HEK293 (cell line): ENCODE data around the gene SLC9A4.

Experiments
- CTCF ChIA-PET: fragments of 350-600 bp; formaldehyde crosslinking; extraction: SDS; loops from one replicate; lab custom pipeline; 2021; ENCODE audit warnings: antibody characterized with exemption; lab: Yijun Ruan, JAX
- POLR2A ChIA-PET: fragments of 300-600 bp; formaldehyde crosslinking; extraction: SDS; loops from one replicate; lab custom pipeline; 2020; ENCODE audit warnings: antibody characterized with exemption, inconsistent platforms; lab: Yijun Ruan, JAX
- H3K27ac ChIP-seq: fragments of 200-500 bp; sonication (Bioruptor generic); 2 replicates; pipeline ENCODE4 v1.5.1; 2014; ENCODE audit warnings: low read depth, low read length, control low read depth, inconsistent platforms; ENCODE audit errors: extremely low read depth
- H3K36me3 ChIP-seq, 2 experiments: fragments of 200-500 bp in 1 of 2; sonication (Bioruptor generic) in 1 of 2; 1 replicate in 1 of 2; 2 replicates in 1 of 2; pipeline ENCODE4 v1.5.1; 2014 to 2017; ENCODE audit warnings: inconsistent platforms in 2 of 2, low read length in 2 of 2; ENCODE audit not compliant: control insufficient read depth in 2 of 2, insufficient read depth in 1 of 2
- H3K4me1 ChIP-seq: fragments of 200-500 bp; sonication (Bioruptor generic); 2 replicates; pipeline ENCODE4 v1.5.1; 2014; ENCODE audit warnings: mild to moderate bottlenecking, low read length, inconsistent platforms; ENCODE audit not compliant: control insufficient read depth, insufficient read depth
- H3K4me3 ChIP-seq: 2 replicates; pipeline ENCODE4 v1.5.1; 2011; ENCODE audit warnings: low read depth, mild to moderate bottlenecking, control low read depth, low read length, moderate library complexity
- H3K9me3 ChIP-seq: fragments of 200-500 bp; sonication (Bioruptor generic); 2 replicates; pipeline ENCODE4 v1.5.1; 2014; ENCODE audit warnings: low read depth, low read length, inconsistent platforms; ENCODE audit not compliant: control insufficient read depth, insufficient read depth
- EGR2 ChIP-seq: fragments of 450-650 bp; formaldehyde crosslinking; IDR thresholded peaks from 2 replicates; pipeline ENCODE4 v1.5.1; 2016; ENCODE audit warnings: low read depth, missing biosample characterization, missing genetic modification characterization
- RBAK ChIP-seq: fragments of 450-650 bp; formaldehyde crosslinking; IDR thresholded peaks from 2 replicates; pipeline ENCODE4 v1.5.1; 2016; ENCODE audit warnings: missing biosample characterization, missing genetic modification characterization
- WT1 ChIP-seq: fragments of 450-650 bp; formaldehyde crosslinking; IDR thresholded peaks from 2 replicates; pipeline ENCODE4 v1.5.1; 2016; ENCODE audit warnings: missing biosample characterization, missing genetic modification characterization
- YY2 ChIP-seq: fragments of 450-650 bp; formaldehyde crosslinking; IDR thresholded peaks from 2 replicates; pipeline ENCODE4 v1.5.1; 2016; ENCODE audit warnings: missing biosample characterization, missing genetic modification characterization
- ZFHX2 ChIP-seq: fragments of 450-650 bp; formaldehyde crosslinking; conservative IDR thresholded peaks from 2 replicates; pipeline ENCODE4 v1.5.1; 2016; ENCODE audit warnings: missing biosample characterization, missing genetic modification characterization
- ZIC2 ChIP-seq: fragments of 450-650 bp; formaldehyde crosslinking; IDR thresholded peaks from 2 replicates; pipeline ENCODE4 v1.5.1; 2016; ENCODE audit warnings: missing biosample characterization, missing genetic modification characterization
- ZNF121 ChIP-seq: fragments of 450-650 bp; formaldehyde crosslinking; IDR thresholded peaks from 2 replicates; pipeline ENCODE4 v1.5.1; 2016; ENCODE audit warnings: missing biosample characterization, missing genetic modification characterization
- ZNF266 ChIP-seq: fragments of 450-650 bp; formaldehyde crosslinking; IDR thresholded peaks from 2 replicates; pipeline ENCODE4 v1.5.1; 2016; ENCODE audit warnings: missing biosample characterization, missing genetic modification characterization, low read depth
- ZNF341 ChIP-seq: fragments of 450-650 bp; formaldehyde crosslinking; IDR thresholded peaks from 2 replicates; pipeline ENCODE4; 2016; ENCODE audit warnings: low read depth, missing biosample characterization, missing genetic modification characterization
- ZNF394 ChIP-seq: fragments of 450-650 bp; formaldehyde crosslinking; IDR thresholded peaks from 2 replicates; pipeline ENCODE4 v1.5.1; 2016; ENCODE audit warnings: missing biosample characterization, missing genetic modification characterization, mild to moderate bottlenecking, moderate library complexity, borderline replicate concordance
- ZNF416 ChIP-seq: fragments of 450-650 bp; formaldehyde crosslinking; IDR thresholded peaks from 2 replicates; pipeline ENCODE4 v1.5.1; 2016; ENCODE audit warnings: missing biosample characterization, missing genetic modification characterization
- ZNF433 ChIP-seq: fragments of 450-650 bp; formaldehyde crosslinking; IDR thresholded peaks from 2 replicates; pipeline ENCODE4 v1.5.1; 2016; ENCODE audit warnings: missing biosample characterization, missing genetic modification characterization, low read depth
- ZNF658 ChIP-seq: fragments of 450-650 bp; formaldehyde crosslinking; IDR thresholded peaks from 2 replicates; pipeline ENCODE4; 2016; ENCODE audit warnings: missing biosample characterization, missing genetic modification characterization
- ZNF791 ChIP-seq: fragments of 450-650 bp; formaldehyde crosslinking; IDR thresholded peaks from 2 replicates; pipeline ENCODE4 v1.5.1; 2016; ENCODE audit warnings: missing biosample characterization, missing genetic modification characterization
- TF ChIP-seq, protein P1 (sequence below): fragments of 450-650 bp; formaldehyde crosslinking; IDR thresholded peaks from 2 replicates; pipeline ENCODE4 v1.5.1; 2016; ENCODE audit warnings: missing biosample characterization, missing genetic modification characterization, borderline replicate concordance
- TF ChIP-seq, protein P2 (sequence below): fragments of 450-650 bp; formaldehyde crosslinking; IDR thresholded peaks from 2 replicates; pipeline ENCODE4 v1.5.0; 2017; ENCODE audit warnings: missing biosample characterization, missing genetic modification characterization, borderline replicate concordance
- TF ChIP-seq, protein P3 (sequence below): fragments of 450-650 bp; formaldehyde crosslinking; IDR thresholded peaks from 2 replicates; pipeline ENCODE4 v1.5.1; 2017; ENCODE audit warnings: missing biosample characterization, missing genetic modification characterization
- TF ChIP-seq, protein P4 (sequence below): fragments of 450-650 bp; formaldehyde crosslinking; IDR thresholded peaks from 2 replicates; pipeline ENCODE4 v1.5.1; 2016; ENCODE audit warnings: missing biosample characterization, missing genetic modification characterization
- TF ChIP-seq, protein P5 (sequence below): fragments of 450-650 bp; formaldehyde crosslinking; IDR thresholded peaks from 2 replicates; pipeline ENCODE4 v1.5.1; 2016; ENCODE audit warnings: missing biosample characterization, missing genetic modification characterization

Gene SLC9A4

DNA sequence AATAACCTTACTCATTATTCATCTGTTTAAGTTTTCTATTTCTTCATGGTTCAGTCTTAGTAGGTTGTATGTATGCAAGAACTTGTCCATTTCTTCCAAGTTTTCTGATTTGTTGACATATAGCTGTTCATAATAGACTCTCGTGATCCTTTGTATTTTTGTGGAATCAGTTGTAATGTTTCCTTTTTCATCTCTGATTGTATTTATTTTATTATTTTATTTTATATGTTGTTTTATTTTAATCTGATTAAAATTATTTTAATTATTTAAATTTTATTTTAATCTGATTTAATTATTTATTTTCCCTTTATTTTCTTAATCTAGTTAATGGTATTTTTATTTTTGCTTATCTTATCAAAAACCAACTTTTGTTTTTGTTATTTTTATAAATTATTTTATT lies 102.9 kb downstream of the SLC9A4 start:
- POLR2A ChIA-PET, result no interaction called here
- H3K4me3 ChIP-seq, result no peak overlapping the region
- no peaks in the 10 kb centered on the region for H3K9me3 ChIP-seq
- no peak for TF ChIP-seq ZNF341 (tag by site-specific recombination)
- no peak for TF ChIP-seq EGR2 (tag by site-specific recombination)
- TF ChIP-seq, protein P1, sequence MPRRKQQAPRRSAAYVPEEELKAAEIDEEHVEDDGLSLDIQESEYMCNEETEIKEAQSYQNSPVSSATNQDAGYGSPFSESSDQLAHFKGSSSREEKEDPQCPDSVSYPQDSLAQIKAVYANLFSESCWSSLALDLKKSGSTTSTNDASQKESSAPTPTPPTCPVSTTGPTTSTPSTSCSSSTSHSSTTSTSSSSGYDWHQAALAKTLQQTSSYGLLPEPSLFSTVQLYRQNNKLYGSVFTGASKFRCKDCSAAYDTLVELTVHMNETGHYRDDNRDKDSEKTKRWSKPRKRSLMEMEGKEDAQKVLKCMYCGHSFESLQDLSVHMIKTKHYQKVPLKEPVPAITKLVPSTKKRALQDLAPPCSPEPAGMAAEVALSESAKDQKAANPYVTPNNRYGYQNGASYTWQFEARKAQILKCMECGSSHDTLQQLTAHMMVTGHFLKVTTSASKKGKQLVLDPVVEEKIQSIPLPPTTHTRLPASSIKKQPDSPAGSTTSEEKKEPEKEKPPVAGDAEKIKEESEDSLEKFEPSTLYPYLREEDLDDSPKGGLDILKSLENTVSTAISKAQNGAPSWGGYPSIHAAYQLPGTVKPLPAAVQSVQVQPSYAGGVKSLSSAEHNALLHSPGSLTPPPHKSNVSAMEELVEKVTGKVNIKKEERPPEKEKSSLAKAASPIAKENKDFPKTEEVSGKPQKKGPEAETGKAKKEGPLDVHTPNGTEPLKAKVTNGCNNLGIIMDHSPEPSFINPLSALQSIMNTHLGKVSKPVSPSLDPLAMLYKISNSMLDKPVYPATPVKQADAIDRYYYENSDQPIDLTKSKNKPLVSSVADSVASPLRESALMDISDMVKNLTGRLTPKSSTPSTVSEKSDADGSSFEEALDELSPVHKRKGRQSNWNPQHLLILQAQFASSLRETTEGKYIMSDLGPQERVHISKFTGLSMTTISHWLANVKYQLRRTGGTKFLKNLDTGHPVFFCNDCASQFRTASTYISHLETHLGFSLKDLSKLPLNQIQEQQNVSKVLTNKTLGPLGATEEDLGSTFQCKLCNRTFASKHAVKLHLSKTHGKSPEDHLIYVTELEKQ (tag by site-specific recombination), result no peak
- TF ChIP-seq, protein P2, sequence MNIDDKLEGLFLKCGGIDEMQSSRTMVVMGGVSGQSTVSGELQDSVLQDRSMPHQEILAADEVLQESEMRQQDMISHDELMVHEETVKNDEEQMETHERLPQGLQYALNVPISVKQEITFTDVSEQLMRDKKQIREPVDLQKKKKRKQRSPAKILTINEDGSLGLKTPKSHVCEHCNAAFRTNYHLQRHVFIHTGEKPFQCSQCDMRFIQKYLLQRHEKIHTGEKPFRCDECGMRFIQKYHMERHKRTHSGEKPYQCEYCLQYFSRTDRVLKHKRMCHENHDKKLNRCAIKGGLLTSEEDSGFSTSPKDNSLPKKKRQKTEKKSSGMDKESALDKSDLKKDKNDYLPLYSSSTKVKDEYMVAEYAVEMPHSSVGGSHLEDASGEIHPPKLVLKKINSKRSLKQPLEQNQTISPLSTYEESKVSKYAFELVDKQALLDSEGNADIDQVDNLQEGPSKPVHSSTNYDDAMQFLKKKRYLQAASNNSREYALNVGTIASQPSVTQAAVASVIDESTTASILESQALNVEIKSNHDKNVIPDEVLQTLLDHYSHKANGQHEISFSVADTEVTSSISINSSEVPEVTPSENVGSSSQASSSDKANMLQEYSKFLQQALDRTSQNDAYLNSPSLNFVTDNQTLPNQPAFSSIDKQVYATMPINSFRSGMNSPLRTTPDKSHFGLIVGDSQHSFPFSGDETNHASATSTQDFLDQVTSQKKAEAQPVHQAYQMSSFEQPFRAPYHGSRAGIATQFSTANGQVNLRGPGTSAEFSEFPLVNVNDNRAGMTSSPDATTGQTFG, result no peak
- TF ChIP-seq ZIC2, result no peak
- no peak for TF ChIP-seq ZNF394 (tag by site-specific recombination)
- TF ChIP-seq, protein P3, sequence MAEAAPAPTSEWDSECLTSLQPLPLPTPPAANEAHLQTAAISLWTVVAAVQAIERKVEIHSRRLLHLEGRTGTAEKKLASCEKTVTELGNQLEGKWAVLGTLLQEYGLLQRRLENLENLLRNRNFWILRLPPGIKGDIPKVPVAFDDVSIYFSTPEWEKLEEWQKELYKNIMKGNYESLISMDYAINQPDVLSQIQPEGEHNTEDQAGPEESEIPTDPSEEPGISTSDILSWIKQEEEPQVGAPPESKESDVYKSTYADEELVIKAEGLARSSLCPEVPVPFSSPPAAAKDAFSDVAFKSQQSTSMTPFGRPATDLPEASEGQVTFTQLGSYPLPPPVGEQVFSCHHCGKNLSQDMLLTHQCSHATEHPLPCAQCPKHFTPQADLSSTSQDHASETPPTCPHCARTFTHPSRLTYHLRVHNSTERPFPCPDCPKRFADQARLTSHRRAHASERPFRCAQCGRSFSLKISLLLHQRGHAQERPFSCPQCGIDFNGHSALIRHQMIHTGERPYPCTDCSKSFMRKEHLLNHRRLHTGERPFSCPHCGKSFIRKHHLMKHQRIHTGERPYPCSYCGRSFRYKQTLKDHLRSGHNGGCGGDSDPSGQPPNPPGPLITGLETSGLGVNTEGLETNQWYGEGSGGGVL (tag by site-specific recombination), result no peak
- no peak for TF ChIP-seq RBAK (tag by site-specific recombination)
- TF ChIP-seq WT1 (tag by site-specific recombination), result no peak
- no peak for TF ChIP-seq ZNF658 (tag by site-specific recombination)
- TF ChIP-seq YY2 (tag by site-specific recombination), result no peak
- TF ChIP-seq ZFHX2 (tag by site-specific recombination), result no peak
- TF ChIP-seq ZNF266 (tag by site-specific recombination), result no peak
- no peak for TF ChIP-seq ZNF791 (tag by site-specific recombination)
- no peak for TF ChIP-seq ZNF121 (tag by site-specific recombination)
- TF ChIP-seq, protein P4, sequence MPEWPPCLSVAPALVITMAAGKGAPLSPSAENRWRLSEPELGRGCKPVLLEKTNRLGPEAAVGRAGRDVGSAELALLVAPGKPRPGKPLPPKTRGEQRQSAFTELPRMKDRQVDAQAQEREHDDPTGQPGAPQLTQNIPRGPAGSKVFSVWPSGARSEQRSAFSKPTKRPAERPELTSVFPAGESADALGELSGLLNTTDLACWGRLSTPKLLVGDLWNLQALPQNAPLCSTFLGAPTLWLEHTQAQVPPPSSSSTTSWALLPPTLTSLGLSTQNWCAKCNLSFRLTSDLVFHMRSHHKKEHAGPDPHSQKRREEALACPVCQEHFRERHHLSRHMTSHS (tag by site-specific recombination), result no peak
- TF ChIP-seq, protein P5, sequence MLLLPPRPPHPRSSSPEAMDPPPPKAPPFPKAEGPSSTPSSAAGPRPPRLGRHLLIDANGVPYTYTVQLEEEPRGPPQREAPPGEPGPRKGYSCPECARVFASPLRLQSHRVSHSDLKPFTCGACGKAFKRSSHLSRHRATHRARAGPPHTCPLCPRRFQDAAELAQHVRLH (tag by site-specific recombination), result no peak
- TF ChIP-seq ZNF433 (tag by site-specific recombination), result no peak
- no peak for TF ChIP-seq ZNF416 (tag by site-specific recombination)
- H3K4me1 ChIP-seq, result no peaks in the 10 kb centered on the region
- CTCF ChIA-PET, result interaction anchor here (0.7 kb wide), 1 partner anchor 40 kb away, joined by 3 read pairs; no protein-coding TSS in a partner anchor
- no peaks in the 10 kb centered on the region for H3K36me3 ChIP-seq
- no peak overlapping the region for H3K27ac ChIP-seq
